Activated CD8-positive, alpha-beta T cell treated with anti-CD3 and anti-CD28 coated beads for 36 hours (primary cell): ENCODE measurements around the gene RNF17. TPM values are rescaled to one million over a fixed set of nuclear protein-coding genes. Genes with fewer than 3 reads are reported as not detected.

Experiments
- ATAC-seq: fragments of 200-7000 bp; cut with Tn5 transposase; one replicate; pipeline ENCODE4 v1.10.0; 2021; ENCODE audit warnings: mild to moderate bottlenecking, moderate library complexity
- CTCF ChIA-PET: fragments of 350-600 bp; sonication (Branson Sonifier 250); formaldehyde crosslinking; loops from one replicate; lab custom pipeline; 2021; ENCODE audit warnings: antibody characterized with exemption; lab: Charles Lee
- POLR2A ChIA-PET: fragments of 350-600 bp; sonication (Branson Sonifier 250); formaldehyde crosslinking; loops from one replicate; lab custom pipeline; 2021; ENCODE audit warnings: antibody characterized with exemption; lab: Charles Lee
- DNase-seq: peaks from one replicate; pipeline ENCODE4 v3.0.0-alpha.2; 2020
- H3K27ac Mint-ChIP-seq: one replicate; pipeline ENCODE4 v1.8.0; 2021; ENCODE audit warnings: mild to moderate bottlenecking, mixed read lengths
- H3K27me3 Mint-ChIP-seq: one replicate; pipeline ENCODE4 v1.8.0; 2021; ENCODE audit warnings: mixed read lengths
- H3K36me3 Mint-ChIP-seq: one replicate; pipeline ENCODE4 v1.8.0; 2021; ENCODE audit warnings: low read depth, mixed read lengths
- H3K4me1 Mint-ChIP-seq: one replicate; pipeline ENCODE4 v1.8.0; 2021; ENCODE audit warnings: low read depth, mixed read lengths
- H3K4me3 Mint-ChIP-seq: one replicate; pipeline ENCODE4 v1.8.0; 2021; ENCODE audit warnings: mild to moderate bottlenecking, moderate library complexity, mixed read lengths
- H3K9me3 Mint-ChIP-seq: one replicate; pipeline ENCODE4 v1.8.0; 2021; ENCODE audit warnings: mixed read lengths
- CTCF ChIP-seq: fragments of 200-600 bp; IDR thresholded peaks from one replicate; pipeline ENCODE4 v1.8.0; 2022; ENCODE audit warnings: antibody characterized with exemption, mild to moderate bottlenecking
- intact Hi-C: fragments of 100-400 bp; cut with micrococcal nuclease; formaldehyde crosslinking; loops from one replicate; pipeline ENCODE4 v1.10.0; 2022
- total RNA-seq, 2 experiments: library from RNA; stranded (reverse); gene quantifications; one replicate each; pipeline ENCODE4 v1.2.3, GENCODE V29; 2021

The RNF17 gene
- total RNA-seq, 2 experiments from 2014 or later: not detected

- Mint-ChIP-seq H3K4me1 (no peaks in the 10 kb centered on the region), H3K27ac (no peak overlapping the region), H3K4me3 (no peak overlapping the region), H3K9me3 (no peaks in the 10 kb centered on the region), H3K27me3 (peaks cover 3% of the 10 kb centered on the region), H3K36me3 (no peaks in the 10 kb centered on the region)
- ChIA-PET CTCF (interaction anchor here (0.7 to 3.4 kb wide), 5 partner anchors 8 to 139 kb away, joined by 3 to 12 read pairs (median 6); no protein-coding TSS in a partner anchor), POLR2A (no interaction called here)
- no peak for DNase-seq
- no peak for ATAC-seq
- no peak for TF ChIP-seq CTCF
- intact Hi-C loops: no loop called here
Measured at GRCh38 chr13:24719139-24719538, 44.8 kb upstream of the RNF17 start.

DNA sequence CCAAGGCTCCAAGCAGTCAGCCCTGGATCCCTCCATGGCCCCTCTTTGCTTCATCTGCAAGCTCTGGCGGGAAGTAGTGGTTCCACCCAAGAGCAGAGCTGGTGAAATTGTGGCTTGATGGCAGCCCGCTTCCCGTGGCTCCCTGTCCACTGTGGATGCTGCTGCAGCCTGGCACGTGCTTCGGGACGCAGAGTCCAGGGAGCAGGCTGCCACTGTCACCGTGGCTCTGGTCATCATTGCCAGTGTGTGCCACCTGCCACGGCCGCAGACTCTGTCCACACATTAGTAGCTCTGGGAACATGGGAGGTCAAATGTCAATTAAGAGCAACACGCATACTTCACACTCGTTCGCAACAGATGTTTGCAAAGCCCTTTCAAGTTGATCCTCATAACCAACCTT lies 40.8 kb upstream of the RNF17 start:
- Mint-ChIP-seq H3K36me3 (no peaks in the 10 kb centered on the region), H3K9me3 (no peaks in the 10 kb centered on the region), H3K4me1 (no peaks in the 10 kb centered on the region), H3K4me3 (no peak overlapping the region), H3K27ac (no peak overlapping the region), H3K27me3 (peaks cover 15% of the 10 kb centered on the region)
- TF ChIP-seq CTCF: no peak
- ChIA-PET CTCF (interaction anchor here (1.2 to 8.3 kb wide), 2 partner anchors 25 to 30 kb away, joined by 3 to 99 read pairs; no protein-coding TSS in a partner anchor), POLR2A (interaction anchor here (1.1 kb wide), 1 partner anchor 12 kb away, joined by 3 read pairs; no protein-coding TSS in a partner anchor)
- intact Hi-C loops: no loop called here
- ATAC-seq (no peak), DNase-seq (no peak)

DNA sequence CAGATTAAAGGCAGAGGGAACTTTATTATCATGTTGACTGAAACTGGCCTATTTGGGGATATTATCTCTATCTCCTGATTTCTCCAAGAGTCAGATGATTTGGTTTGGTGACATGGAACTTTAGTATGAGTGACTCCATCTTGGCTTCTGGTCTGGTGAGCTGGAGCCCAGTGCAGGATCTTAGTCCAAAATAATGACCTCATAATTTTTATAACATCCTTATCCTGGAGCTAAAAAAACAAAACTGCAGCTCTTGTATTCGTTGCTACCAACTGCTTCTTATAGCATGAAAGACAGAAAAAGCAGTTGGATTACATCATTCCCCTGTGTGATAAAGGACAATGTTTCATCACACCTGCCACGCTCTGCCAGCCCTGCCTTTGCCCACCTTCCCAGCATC lies 39.3 kb upstream of the RNF17 start:
- ATAC-seq (no peak), DNase-seq (no peak)
- ChIA-PET POLR2A (interaction anchor here (1.2 kb wide), 1 partner anchor 31 kb away, joined by 3 read pairs; no protein-coding TSS in a partner anchor), CTCF (interaction anchor here (1.1 to 8.3 kb wide), 4 partner anchors 15 to 145 kb away, joined by 7 to 99 read pairs (median 24); no protein-coding TSS in a partner anchor)
- Mint-ChIP-seq H3K36me3 (no peaks in the 10 kb centered on the region), H3K9me3 (no peaks in the 10 kb centered on the region), H3K27ac (no peak overlapping the region), H3K4me1 (no peaks in the 10 kb centered on the region), H3K27me3 (peaks cover 16% of the 10 kb centered on the region), H3K4me3 (no peak overlapping the region)
- no peak for TF ChIP-seq CTCF
- intact Hi-C loops: loop anchor here (5.0 kb wide), 1 partner anchor 147 kb away; no protein-coding TSS in a partner anchor

DNA sequence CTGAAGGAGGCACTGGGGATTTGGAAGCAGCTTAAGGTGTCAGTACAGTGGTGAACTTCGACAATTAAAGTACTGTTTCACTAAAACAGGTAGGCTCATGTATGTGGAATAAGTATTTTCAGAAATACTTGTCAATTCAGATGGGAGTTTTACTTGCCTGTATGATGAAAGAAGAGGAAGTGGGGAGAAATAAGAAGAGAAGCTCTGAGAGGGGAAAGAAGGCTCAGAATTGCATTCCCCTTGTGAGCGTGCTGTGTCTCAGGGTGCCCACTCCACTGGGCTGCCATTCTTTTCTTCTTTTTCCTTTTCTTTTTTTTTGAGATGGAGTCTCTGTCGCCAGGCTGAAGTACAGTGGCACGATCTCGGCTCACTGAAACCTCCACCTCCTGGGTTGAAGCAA lies 38.6 kb upstream of the RNF17 start:
- H3K27me3 Mint-ChIP-seq: peaks cover 15% of the 10 kb centered on the region
- TF ChIP-seq CTCF: no peak
- no peak for ATAC-seq
- DNase-seq: no peak
- H3K4me1 Mint-ChIP-seq: no peaks in the 10 kb centered on the region
- H3K9me3 Mint-ChIP-seq: no peaks in the 10 kb centered on the region
- CTCF ChIA-PET: interaction anchor here (1.1 to 8.3 kb wide), 4 partner anchors 16 to 146 kb away, joined by 7 to 99 read pairs (median 24); no protein-coding TSS in a partner anchor
- POLR2A ChIA-PET: interaction anchor here (1.2 kb wide), 1 partner anchor 32 kb away, joined by 3 read pairs; no protein-coding TSS in a partner anchor
- no peak overlapping the region for H3K27ac Mint-ChIP-seq
- intact Hi-C loops: loop anchor here (5.0 kb wide), 1 partner anchor 148 kb away; no protein-coding TSS in a partner anchor
- H3K4me3 Mint-ChIP-seq: no peak overlapping the region
- H3K36me3 Mint-ChIP-seq: no peaks in the 10 kb centered on the region
